PC-3 (cell line): ENCODE results near the gene RPS8. TPM values are rescaled to one million over a fixed set of nuclear protein-coding genes. Genes with fewer than 3 reads are reported as not detected.
"Not testable (repeated sequence)": the region's sequence is repeated elsewhere in the genome, so short reads cannot be mapped to it uniquely, and the experiment has no call there.

Experiments used
- ATAC-seq: fragments of 200-7000 bp; cut with Tn5 transposase; 2 replicates; pipeline ENCODE4 v1.9.1; 2020; ENCODE audit warnings: mild to moderate bottlenecking, moderate library complexity
- BruUV-seq: library from RNA; stranded (reverse); fragments of 400-500 nt; replicated peaks from 2 replicates; lab custom pipeline; 2021; lab: Mats Ljungman, UMichigan
- CTCF ChIA-PET: fragments of 300-600 bp; sonication (Branson Sonifier 250); formaldehyde crosslinking; loops from one replicate; lab custom pipeline; 2022; ENCODE audit warnings: antibody characterized with exemption; lab: Charles Lee
- POLR2A ChIA-PET: fragments of 300-600 bp; sonication (Branson Sonifier 250); formaldehyde crosslinking; loops from one replicate; lab custom pipeline; 2022; ENCODE audit warnings: antibody characterized with exemption; ENCODE audit not compliant: unreplicated experiment; lab: Charles Lee
- DNase-seq: peaks from one replicate; pipeline ENCODE4 v3.0.0-alpha.2; 2015
- H2AFZ ChIP-seq: fragments of 300-600 bp; sonication (generic); 2 replicates; pipeline ENCODE4 v1.6.0; 2016; ENCODE audit warnings: antibody characterized with exemption, low read length
- H3F3A ChIP-seq: fragments of 300-600 bp; sonication (generic); one replicate; pipeline ENCODE4 v1.6.0; 2017; ENCODE audit warnings: antibody characterized with exemption, low read length, control low read depth, mild to moderate bottlenecking; ENCODE audit not compliant: unreplicated experiment
- H3K27ac ChIP-seq: fragments of 300-600 bp; sonication (generic); 2 replicates; pipeline ENCODE4 v1.5.1; 2016; ENCODE audit warnings: mild to moderate bottlenecking, low read length
- H3K27me3 ChIP-seq: fragments of 300-600 bp; sonication (generic); 2 replicates; pipeline ENCODE4 v1.6.1; 2016; ENCODE audit warnings: low read length, mixed read lengths
- H3K36me3 ChIP-seq: fragments of 300-600 bp; sonication (generic); 2 replicates; pipeline ENCODE4 v1.6.1; 2016; ENCODE audit warnings: low read depth, mixed run types, low read length, mixed read lengths
- H3K4me1 ChIP-seq: fragments of 300-600 bp; sonication (generic); 2 replicates; pipeline ENCODE4 v1.5.1; 2016; ENCODE audit warnings: low read length; ENCODE audit not compliant: insufficient read depth
- H3K4me2 ChIP-seq: fragments of 300-600 bp; sonication (generic); 2 replicates; pipeline ENCODE4 v1.6.0; 2016; ENCODE audit warnings: low read length
- H3K4me3 ChIP-seq: fragments of 300-600 bp; sonication (generic); 2 replicates; pipeline ENCODE4 v1.5.1; 2016; ENCODE audit warnings: mild to moderate bottlenecking, low read length, mixed read lengths
- H3K79me2 ChIP-seq: fragments of 300-600 bp; sonication (generic); 2 replicates; pipeline ENCODE4 v1.6.1; 2017; ENCODE audit warnings: low read length, mixed read lengths
- H3K9ac ChIP-seq: fragments of 300-600 bp; sonication (generic); 2 replicates; pipeline ENCODE4 v1.6.0; 2016; ENCODE audit warnings: mild to moderate bottlenecking, low read length
- H3K9me2 ChIP-seq: fragments of 300-600 bp; sonication (generic); replicated peaks from 2 replicates; pipeline ENCODE4 v1.6.1; 2016; ENCODE audit warnings: mixed run types, low read length, mixed read lengths
- H3K9me3 ChIP-seq: fragments of 300-600 bp; sonication (generic); 2 replicates; pipeline ENCODE4 v1.6.1; 2016; ENCODE audit warnings: low read length, mixed read lengths
- H4K20me1 ChIP-seq: fragments of 300-600 bp; sonication (generic); 2 replicates; pipeline ENCODE4 v1.6.1; 2016; ENCODE audit warnings: low read length, mixed read lengths
- EZH2 ChIP-seq: fragments of 300-600 bp; sonication (generic); IDR thresholded peaks from one replicate; pipeline ENCODE4 v1.6.1; 2017; ENCODE audit warnings: antibody characterized with exemption, mild to moderate bottlenecking, low read length; ENCODE audit not compliant: unreplicated experiment
- EZH2phosphoT487 ChIP-seq: fragments of 300-600 bp; sonication (generic); IDR thresholded peaks from 2 replicates; pipeline ENCODE4 v1.6.1; 2018; ENCODE audit warnings: mild to moderate bottlenecking, antibody characterized with exemption, low read length, borderline replicate concordance
- intact Hi-C: fragments of 100-400 bp; cut with micrococcal nuclease; formaldehyde crosslinking; loops from 2 replicates; pipeline ENCODE4 v1.9.0; 2023
- total RNA-seq: library from RNA; depleted of rRNA; stranded (reverse); fragments of >200 nt; gene quantifications from 2 replicates; pipeline ENCODE4 v1.2.3, GENCODE V29; 2014
- TF ChIP-seq, protein P1 (sequence below): fragments of 300-600 bp; sonication (generic); conservative IDR thresholded peaks from 2 replicates; pipeline ENCODE4 v1.5.1; 2017; ENCODE audit warnings: antibody characterized with exemption, low read depth, mild to moderate bottlenecking, low read length

RPS8 gene
- total RNA-seq, 1 experiment from 2014 or later, result 1,663 TPM

GRCh38 chr1:44812822-44813543 lies 37.6 kb downstream of the RPS8 start:
- TF ChIP-seq, protein P1, sequence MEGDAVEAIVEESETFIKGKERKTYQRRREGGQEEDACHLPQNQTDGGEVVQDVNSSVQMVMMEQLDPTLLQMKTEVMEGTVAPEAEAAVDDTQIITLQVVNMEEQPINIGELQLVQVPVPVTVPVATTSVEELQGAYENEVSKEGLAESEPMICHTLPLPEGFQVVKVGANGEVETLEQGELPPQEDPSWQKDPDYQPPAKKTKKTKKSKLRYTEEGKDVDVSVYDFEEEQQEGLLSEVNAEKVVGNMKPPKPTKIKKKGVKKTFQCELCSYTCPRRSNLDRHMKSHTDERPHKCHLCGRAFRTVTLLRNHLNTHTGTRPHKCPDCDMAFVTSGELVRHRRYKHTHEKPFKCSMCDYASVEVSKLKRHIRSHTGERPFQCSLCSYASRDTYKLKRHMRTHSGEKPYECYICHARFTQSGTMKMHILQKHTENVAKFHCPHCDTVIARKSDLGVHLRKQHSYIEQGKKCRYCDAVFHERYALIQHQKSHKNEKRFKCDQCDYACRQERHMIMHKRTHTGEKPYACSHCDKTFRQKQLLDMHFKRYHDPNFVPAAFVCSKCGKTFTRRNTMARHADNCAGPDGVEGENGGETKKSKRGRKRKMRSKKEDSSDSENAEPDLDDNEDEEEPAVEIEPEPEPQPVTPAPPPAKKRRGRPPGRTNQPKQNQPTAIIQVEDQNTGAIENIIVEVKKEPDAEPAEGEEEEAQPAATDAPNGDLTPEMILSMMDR, result no peak
- TF ChIP-seq EZH2phosphoT487 (no peak), EZH2 (no peak)
- ChIA-PET POLR2A (no interaction called here), CTCF (no interaction called here)
- Histone ChIP-seq H2AFZ (no peak overlapping the region), H3F3A (no peaks in the 10 kb centered on the region), H3K36me3 (no peaks in the 10 kb centered on the region), H3K4me3 (no peak overlapping the region), H3K79me2 (no peaks in the 10 kb centered on the region), H3K27ac (no peak overlapping the region), H3K9ac (no peak overlapping the region), H3K9me2 (no peaks in the 10 kb centered on the region), H3K4me2 (no peak overlapping the region), H3K4me1 (peaks cover 33% of the 10 kb centered on the region), H4K20me1 (no peaks in the 10 kb centered on the region), H3K9me3 (no peaks in the 10 kb centered on the region), H3K27me3 (no peaks in the 10 kb centered on the region)
- ATAC-seq, result no peak
- intact Hi-C loops, result no loop called here
- no TSS peak for BruUV-seq
- DNase-seq, result no peak

DNA sequence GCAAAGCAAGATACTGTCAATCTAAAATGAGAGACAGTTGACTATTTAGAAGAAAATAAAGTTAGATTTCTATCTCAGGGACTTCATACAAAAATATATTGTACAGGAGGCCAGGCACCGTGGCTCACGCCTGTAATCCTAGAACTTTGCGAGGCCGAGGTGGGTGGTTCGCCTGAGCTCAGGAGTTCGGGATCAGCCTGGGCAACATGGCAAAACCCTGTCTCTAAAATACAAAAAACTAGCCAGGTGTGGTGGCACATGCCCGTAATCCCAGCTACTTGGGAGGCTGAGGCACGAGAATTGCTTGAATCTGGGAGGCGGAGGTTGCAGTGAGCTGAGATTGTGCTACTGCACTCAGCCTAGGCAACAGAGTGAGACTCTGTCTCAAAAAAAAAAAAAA lies 40.6 kb downstream of the RPS8 start:
- H3K36me3 ChIP-seq, DNase-seq, BruUV-seq, POLR2A ChIA-PET, ATAC-seq, H4K20me1 ChIP-seq, CTCF ChIA-PET, H3K27me3 ChIP-seq, H2AFZ ChIP-seq, H3K79me2 ChIP-seq, H3K9me3 ChIP-seq, H3K9ac ChIP-seq, H3K4me3 ChIP-seq, H3K4me2 ChIP-seq, intact Hi-C loops, H3F3A ChIP-seq, H3K9me2 ChIP-seq, H3K27ac ChIP-seq: not testable (repeated sequence)
- H3K4me1 ChIP-seq, result peaks cover 14% of the 10 kb centered on the region; the same call in 1 of the 2 replicates

- Histone ChIP-seq H3K4me2 (no peak overlapping the region), H3K27ac (no peak overlapping the region), H3K9me2 (no peaks in the 10 kb centered on the region), H3K9me3 (no peaks in the 10 kb centered on the region), H3F3A (no peaks in the 10 kb centered on the region), H3K4me3 (no peak overlapping the region), H3K36me3 (no peaks in the 10 kb centered on the region), H4K20me1 (no peaks in the 10 kb centered on the region), H3K4me1 (peaks cover 7% of the 10 kb centered on the region; the same call in 1 of the 2 replicates), H2AFZ (no peak overlapping the region), H3K9ac (no peak overlapping the region), H3K79me2 (no peaks in the 10 kb centered on the region), H3K27me3 (no peaks in the 10 kb centered on the region)
- BruUV-seq, result no TSS peak
- ChIA-PET CTCF (no interaction called here), POLR2A (no interaction called here)
- intact Hi-C loops, result no loop called here
- DNase-seq (no peak), ATAC-seq (no peak)
- TF ChIP-seq, protein P1, result no peak
- TF ChIP-seq EZH2phosphoT487 (no peak), EZH2 (no peak)
Observed at GRCh38 chr1:44817307-44817706, 42.0 kb downstream of the RPS8 start.
